ENCODE measurements around the gene OR52W1.
A peak's percentile ranks its signal among the peaks of the same experiment; 100 is the strongest.

Gene OR52W1

DNA sequence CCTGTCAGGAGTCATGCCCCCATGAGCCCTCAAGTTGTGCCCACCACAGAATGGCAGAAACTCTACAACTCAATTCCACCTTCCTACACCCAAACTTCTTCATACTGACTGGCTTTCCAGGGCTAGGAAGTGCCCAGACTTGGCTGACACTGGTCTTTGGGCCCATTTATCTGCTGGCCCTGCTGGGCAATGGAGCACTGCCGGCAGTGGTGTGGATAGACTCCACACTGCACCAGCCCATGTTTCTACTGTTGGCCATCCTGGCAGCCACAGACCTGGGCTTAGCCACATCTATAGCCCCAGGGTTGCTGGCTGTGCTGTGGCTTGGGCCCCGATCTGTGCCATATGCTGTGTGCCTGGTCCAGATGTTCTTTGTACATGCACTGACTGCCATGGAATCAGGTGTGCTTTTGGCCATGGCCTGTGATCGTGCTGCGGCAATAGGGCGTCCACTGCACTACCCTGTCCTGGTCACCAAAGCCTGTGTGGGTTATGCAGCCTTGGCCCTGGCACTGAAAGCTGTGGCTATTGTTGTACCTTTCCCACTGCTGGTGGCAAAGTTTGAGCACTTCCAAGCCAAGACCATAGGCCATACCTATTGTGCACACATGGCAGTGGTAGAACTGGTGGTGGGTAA, at the start of gene OR52W1:
TSS of gene OR52W1 (plus strand) at position 51 of the 637 bp plus-strand sequence. CDS start at position 51, 0 bp downstream.
- DNase-seq (ENCODE audit: low spot score) = no peak

DNA sequence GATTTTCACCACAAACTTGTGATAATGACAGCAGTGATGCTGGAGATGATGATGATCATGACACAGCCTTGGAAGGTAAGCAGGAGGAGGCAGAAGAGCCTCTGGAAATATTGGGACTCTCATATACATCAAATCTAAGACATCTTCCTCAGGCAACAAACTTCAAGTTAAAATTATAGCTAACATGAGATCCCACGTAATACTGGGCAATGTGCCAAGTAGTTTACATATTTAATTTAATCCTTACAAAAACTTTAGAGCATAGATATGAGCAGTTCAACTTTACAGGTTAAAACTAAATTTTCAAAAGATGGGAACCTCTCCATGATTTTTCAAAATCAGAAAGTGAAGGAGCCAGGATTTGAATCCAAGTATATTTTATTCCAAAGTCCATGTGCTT, 47.9 kb upstream of the OR52W1 start:
- no peak for DNase-seq (ENCODE audit: low spot score)

GRCh38 chr11:6152126-6152525, 46.9 kb upstream of the OR52W1 start:
- no peak for DNase-seq (ENCODE audit: low spot score)

DNA sequence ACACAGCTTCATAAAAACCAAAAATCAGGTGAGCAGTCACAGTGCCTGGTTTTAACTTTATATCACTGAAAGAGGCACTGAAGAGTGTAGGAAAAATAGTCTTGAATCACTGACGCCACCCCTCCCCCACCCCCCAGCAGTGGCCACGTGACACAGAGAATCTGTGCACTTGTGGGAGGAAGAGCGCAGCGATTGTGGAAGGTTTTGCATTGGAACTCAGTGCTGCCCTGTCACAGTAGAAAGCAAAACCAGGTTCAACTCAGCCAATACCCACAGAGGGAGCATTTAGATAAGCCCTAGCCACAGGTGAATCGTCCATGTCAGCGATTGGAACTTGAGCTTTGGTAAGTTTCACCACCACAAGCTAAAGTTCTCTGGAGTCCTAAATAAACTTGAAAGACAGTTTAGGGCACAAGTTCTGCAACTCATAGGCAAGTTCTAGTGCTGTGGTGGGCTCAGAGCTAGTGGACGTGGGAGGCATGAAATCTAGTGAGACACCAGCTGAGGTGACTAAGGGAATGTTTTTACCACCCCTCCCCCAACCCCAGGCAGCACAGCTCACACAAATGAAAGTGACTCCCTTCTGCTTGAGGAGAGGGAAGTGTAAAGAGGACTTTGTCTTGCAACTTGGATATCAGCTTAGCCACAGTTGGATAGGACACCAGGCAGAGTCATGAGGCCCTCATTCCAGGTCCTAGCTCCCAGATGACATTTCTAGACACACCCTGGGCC, 42.2 kb upstream of the OR52W1 start:
- no peak for DNase-seq (ENCODE audit: low spot score)

DNA sequence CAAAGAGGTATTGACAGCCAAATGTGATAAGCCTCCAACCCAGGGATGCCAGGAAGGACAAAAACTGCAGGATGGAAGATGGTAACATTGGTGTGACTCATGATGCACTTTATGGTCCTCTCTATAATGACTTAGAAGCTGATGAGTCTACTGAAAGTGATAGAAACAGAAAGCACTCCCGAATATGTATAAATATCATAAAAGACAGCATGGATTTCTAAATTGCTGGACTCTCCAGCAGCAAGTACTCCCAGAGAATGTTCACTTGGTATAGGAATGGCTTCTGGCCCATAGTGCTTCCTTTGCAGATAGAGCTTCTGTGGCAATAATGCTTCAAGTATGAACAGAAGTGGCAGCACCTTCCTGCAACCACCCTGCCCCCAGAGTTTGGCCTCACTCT, 28.8 kb upstream of the OR52W1 start, which contains the start of gene OR52B2:
TSS of gene OR52B2 (minus strand) at position 101 of the 400 bp plus-strand sequence. CDS start at position 101, 0 bp downstream.
- no peak for DNase-seq (ENCODE audit: low spot score)

DNA sequence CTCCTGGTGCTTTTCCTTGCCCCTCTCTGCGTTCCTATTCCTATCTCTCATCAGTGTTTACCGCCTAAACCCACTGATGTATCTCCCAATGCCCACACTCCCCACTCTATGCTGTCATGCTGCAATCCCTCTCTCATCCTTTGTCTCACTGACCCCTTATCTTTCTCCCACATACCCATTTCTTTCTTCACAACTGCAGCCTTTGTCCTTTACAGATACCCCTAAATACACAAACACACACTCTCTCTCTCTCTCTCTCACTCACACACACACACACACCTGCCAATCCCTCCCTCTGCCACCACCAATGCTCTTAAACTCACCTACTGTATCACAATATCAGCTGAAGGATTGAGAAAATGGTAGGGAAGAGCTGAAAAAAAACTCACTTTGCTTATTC, 23.6 kb upstream of the OR52W1 start:
- no peak for DNase-seq (ENCODE audit: low spot score)

GRCh38 chr11:6191742-6192141, 7.3 kb upstream of the OR52W1 start:
- DNase-seq (ENCODE audit: low spot score) = no peak

DNA sequence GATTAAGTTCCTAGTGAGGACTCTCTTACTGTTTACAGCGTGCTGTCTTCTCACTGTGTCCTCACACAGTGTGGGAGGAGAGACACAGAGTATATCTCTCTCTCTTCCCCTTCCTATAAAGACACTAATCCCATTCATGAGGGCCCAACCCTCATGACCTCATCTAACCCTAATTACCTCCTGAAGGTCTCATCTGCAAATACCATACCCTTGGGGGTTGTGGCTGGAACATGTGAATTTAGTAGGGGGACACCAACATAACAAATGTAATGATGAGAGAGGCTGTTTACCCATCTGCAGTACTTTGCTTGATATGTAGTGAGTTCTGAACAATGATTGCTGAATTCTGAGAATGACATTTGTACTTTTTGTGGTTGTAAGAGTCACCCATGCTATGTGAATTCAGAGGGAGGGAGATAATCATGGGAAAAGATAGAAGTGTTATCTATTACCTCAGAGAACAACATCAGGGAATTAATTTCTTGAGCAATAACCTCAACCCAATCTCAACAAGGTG, 4.9 kb upstream of the OR52W1 start:
- DNase-seq (ENCODE audit: low spot score) = no peak

GRCh38 chr11:6196396-6196795, 2.6 kb upstream of the OR52W1 start:
- DNase-seq (ENCODE audit: low spot score) = no peak

GRCh38 chr11:6197466-6198200, 1.4 kb upstream of the OR52W1 start:
- DNase-seq (ENCODE audit: low spot score) = no peak

DNA sequence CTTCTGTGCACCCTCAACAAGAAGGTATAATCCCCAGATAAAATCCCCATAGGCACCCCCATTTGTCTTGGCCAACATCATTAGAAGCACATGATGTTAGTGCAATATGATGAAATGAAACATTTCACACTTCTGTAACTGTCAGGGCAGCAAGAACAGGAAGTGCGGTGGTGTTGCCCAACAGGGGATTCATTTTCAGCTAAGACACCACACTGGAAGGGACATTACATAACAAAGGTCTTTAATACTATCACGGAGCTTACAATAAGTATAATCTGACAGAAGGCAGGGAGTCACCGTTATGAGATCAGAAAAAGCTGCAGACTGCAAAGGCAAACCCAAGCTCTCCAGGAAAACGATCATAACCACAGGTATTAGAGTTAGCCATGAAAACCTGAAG, 2.0 kb downstream of the OR52W1 start:
- peak; percentile 56 for DNase-seq (ENCODE audit: low spot score)

- DNase-seq (ENCODE audit: low spot score) = no peak
Observed at GRCh38 chr11:6201481-6201880, 2.5 kb downstream of the OR52W1 start.

DNA sequence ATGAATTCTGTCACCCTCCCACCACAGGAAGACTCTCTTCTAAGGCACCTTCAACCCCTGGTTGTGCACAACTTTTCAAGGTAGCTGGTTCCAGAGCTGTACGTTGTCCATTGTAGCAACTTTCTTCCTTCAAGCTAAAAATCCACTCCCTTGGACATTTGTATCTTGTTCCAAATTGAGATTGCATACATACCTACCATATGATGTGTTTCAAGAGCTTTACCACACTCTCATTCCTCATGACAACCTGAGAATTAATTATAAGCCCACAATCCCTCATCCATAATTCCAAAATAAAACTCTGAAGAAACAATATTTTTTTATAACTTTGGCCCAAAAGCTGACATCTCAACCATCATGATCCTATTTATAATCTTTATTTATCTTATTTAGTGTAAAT, 3.0 kb downstream of the OR52W1 start:
- no peak for DNase-seq (ENCODE audit: low spot score)

- no peak for DNase-seq (ENCODE audit: low spot score)
Observed at GRCh38 chr11:6203327-6203726, 4.3 kb downstream of the OR52W1 start.

- no peak for DNase-seq (ENCODE audit: low spot score)
Observed at GRCh38 chr11:6204706-6205105, 5.7 kb downstream of the OR52W1 start.

DNA sequence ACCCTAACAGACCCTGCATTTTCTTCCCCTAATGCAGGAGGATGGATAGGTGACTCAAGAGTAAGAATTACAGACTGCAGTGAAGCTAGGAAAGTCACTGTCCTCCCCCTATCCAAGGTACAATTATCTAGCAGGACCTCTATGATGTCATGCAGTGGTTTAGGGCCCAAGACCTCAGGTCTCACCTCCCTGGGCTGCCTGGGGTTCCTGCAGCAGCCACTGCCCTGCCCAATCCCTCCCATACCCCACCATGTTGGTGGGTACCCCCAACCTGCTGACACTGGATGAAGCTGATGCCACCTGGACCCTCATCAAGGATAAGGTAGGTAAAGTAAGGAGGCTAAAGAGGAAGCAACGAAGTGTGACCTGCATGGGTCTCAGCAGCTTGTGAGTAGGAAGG, 6.3 kb downstream of the OR52W1 start, which contains the start of gene C11orf42:
TSS of gene C11orf42 (plus strand) at position 192 of the 400 bp plus-strand sequence. CDS start at position 251, 59 bp downstream.
- DNase-seq (ENCODE audit: low spot score) = no peak

DNA sequence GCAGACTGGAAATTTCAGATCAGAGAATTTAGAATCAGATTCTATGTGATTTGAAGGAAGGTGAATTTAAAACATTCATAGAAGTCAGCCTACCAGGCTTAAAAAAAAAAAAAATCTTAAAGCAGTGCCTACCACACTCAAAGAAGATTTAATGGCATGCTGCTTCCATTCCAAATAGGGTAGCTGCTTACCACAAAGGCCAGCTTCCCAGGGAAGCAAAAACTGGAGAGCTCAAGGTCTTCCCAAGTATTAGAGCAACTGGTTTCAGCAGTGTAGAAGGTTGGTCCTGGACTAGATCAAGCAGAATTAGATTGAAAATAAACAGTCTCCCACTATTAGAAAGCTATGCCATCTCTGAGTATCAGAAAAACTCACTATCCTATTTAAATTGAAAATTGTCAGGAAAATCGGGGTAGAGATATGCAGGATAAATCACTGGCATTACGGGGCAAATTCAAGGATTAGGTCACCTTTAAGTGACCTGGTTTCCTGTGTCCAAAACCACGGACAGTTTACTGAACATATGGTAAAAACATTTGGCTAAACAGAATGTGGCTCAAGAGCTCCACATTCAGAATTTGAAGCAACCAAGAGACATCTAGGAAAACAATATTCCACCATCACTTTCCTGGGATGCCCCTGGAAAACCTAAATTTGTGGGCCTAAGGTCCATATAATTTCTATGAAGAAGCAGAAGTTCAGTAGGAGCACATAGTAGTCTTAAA, 7.6 kb downstream of the OR52W1 start:
- DNase-seq (ENCODE audit: low spot score) = no peak

DNA sequence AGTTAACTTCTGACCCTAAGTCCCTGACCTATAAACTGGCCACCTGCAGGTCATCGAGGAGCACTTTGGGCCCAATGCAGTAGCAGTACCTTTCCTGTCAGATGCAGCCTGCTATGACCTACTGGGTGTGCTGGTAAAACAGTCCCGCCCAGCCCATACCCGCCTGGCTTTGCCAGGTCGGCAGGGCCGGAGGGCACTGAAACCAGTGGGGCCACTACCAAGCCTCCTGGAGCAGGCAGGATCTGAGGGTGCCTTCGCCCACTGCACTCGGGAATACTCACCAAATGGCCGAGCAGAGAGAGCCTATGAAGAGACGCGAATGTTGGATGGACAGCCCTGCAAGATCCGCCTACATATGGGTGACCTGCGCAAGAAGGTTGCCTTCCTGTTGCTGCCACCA, 10.8 kb downstream of the OR52W1 start:
- DNase-seq (ENCODE audit: low spot score) = no peak

GRCh38 chr11:6210274-6210955, 11.4 kb downstream of the OR52W1 start:
- no peak for DNase-seq (ENCODE audit: low spot score)

- no peak for DNase-seq (ENCODE audit: low spot score)
Observed at GRCh38 chr11:6214530-6214929, 15.5 kb downstream of the OR52W1 start.

GRCh38 chr11:6216501-6216900, 17.5 kb downstream of the OR52W1 start:
- DNase-seq (ENCODE audit: low spot score) = no peak
